Forelimb muscle (tissue), 1 donor: ENCODE data around the gene AMELX. TPM values are rescaled to one million over a fixed set of nuclear protein-coding genes. Genes with fewer than 3 reads are reported as not detected.

ENCODE experiments used
- DNase-seq: peaks from one replicate; pipeline ENCODE4 v3.0.0-alpha.2; 2013; ENCODE audit warnings: low read depth
- polyA plus RNA-seq: library from polyadenylated mRNA; unstranded; fragments of 120-200 nt; gene quantifications from one replicate; pipeline ENCODE4 v1.2.1, GENCODE V29; 2013; ENCODE audit not compliant: insufficient read length

AMELX gene
- not detected for polyA plus RNA-seq

GRCh38 chrX:11293113-11293512, at the start of gene AMELX:
Gene AMELX (plus strand): TSS chrX:11293413. CDS start chrX:11294789, 1,376 bp downstream.
- DNase-seq: no peak

- peak; percentile 53 for DNase-seq
Measured at GRCh38 chrX:11244636-11245035, 48.6 kb upstream of the AMELX start.

DNA sequence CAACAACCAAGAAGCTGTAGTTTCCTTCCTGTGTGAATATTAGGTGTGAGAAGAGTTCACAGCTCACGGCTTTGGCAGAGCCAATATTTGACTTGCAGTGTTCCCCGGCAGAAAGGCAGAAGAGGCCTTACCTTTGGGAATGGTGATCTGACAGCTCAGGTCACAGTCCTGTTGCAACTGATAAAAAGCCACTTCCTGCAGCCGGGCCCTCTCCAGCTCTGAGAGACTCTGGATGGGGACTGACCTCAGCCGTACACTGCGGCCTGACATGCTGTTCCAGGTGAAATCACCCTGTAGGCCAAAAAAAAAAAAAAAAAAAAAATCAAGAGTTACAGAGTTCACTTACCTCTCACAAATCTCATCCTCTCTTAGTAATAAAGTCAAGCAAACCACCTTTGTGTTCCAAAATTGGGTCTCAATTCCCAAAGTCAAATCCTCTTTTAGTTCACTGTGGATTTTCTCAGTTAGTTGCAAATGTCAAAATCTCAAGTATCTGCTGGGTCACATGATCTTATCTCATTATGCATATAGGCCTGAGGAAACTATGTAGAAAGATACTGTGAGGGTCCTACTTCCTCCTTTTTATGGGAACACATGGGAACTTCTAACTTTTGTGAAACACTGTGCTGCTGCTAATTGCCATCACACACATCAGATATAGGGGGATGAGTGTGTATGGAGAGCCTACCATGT, 38.6 kb upstream of the AMELX start:
- DNase-seq: no peak

- DNase-seq: no peak
Measured at GRCh38 chrX:11257290-11257689, 35.9 kb upstream of the AMELX start.

DNA sequence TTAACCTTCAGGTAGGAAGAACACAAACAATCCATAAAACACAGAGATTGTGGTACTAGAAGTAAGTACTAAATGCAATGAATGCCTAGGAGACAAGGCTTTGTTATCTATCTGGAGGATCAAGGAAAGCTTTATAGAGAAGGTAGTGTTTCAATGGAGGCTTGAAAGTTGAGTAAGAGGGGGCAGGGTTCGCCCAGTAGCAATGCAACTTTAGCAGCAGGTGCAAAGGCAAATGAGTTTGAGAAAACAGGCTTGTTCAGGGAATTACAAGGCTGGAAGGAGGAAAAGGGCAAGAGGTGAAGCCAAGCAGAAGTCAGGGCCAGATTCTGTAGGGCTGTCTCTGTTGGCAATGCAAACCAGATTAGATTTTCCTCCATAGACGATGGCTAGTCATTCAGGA, 35.5 kb upstream of the AMELX start:
- no peak for DNase-seq

DNA sequence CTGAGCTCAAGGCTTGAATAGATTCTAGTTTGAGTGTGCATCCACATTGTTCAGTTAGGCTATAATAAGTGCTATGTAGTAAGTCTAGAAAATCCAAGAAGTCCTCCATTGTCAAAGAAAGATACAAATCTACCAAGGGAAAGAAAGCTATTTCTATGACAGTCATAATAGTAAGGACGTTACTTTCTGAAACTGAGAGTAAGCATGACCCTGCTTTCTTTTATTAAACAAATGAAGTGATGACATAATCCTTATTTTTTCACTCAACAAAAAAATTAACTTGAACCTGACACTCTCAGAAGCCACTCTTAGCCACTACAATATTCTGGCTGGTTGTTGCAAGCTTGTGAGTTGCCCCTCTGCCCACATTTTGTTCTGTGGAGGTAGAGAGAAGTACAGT, 33.8 kb upstream of the AMELX start:
- DNase-seq: no peak

GRCh38 chrX:11261260-11261659, 32.0 kb upstream of the AMELX start:
- DNase-seq: no peak

- DNase-seq: no peak
Measured at GRCh38 chrX:11264925-11265324, 28.3 kb upstream of the AMELX start.

DNA sequence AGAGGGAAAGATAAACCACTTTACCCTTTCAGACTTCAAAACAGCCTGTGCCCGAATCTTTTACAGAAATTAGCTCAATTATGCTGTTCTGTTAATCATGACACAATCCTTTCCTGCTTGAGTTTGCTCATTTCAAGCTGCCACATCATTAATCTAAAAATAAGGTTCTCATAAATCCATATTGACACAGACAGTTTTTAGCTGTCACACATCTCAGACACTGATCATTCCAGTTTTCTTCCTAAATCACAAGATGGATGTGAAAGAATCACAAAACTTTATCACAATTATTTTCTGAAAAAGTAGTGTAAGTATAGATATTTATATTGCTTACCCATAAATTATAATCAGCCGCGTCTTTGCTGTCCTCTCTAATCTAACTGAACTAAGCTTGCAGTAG, 27.9 kb upstream of the AMELX start:
- DNase-seq: no peak

GRCh38 chrX:11266573-11267003, 26.6 kb upstream of the AMELX start:
- DNase-seq: no peak

- DNase-seq: no peak
Measured at GRCh38 chrX:11267425-11267824, 25.8 kb upstream of the AMELX start.

GRCh38 chrX:11269006-11269405, 24.2 kb upstream of the AMELX start:
- DNase-seq: no peak

DNA sequence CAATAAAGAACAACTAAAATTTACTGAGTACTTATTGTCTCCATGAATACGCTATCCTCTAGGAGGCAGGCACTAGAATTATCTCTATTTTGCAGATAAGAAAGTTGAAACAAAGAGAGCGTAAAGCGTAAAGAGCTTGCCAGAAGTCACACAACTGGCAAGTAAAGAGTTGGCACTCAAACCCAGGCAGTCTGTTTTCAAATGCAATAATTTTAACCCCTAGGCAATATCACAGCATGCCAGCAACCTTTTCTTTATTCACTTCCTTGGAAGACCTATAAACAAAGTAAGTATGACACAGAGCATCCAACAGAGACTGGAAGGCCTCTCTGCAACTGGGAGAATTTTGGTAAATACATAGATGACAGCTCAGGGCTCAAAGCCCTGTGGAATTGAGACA, 23.2 kb upstream of the AMELX start:
- DNase-seq: no peak

GRCh38 chrX:11272290-11272689, 20.9 kb upstream of the AMELX start:
- DNase-seq: no peak

DNA sequence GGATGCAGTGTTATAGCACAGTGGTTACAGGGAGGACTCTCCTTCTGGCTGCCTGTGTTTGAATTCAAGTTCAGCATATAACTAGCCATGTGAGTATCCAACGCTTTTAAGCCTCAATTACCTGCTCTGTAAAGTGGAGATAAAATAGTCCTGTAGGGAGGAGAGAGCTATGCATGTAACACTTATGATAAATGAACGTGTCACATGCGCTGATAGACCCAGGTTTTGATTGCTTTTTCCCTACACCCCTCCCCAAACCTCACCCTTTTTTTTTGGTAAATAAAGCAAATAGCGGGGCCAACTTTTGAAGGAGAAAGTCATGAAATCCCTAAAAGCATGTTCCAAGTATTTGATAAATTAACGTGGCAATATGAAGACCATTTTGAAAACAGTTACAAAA, 20.4 kb upstream of the AMELX start:
- DNase-seq: no peak

- no peak for DNase-seq
Measured at GRCh38 chrX:11273544-11273943, 19.7 kb upstream of the AMELX start.

GRCh38 chrX:11282043-11282442, 11.2 kb upstream of the AMELX start:
- DNase-seq: no peak

- DNase-seq: no peak
Measured at GRCh38 chrX:11285651-11286050, 7.6 kb upstream of the AMELX start.

GRCh38 chrX:11287505-11287904, 5.7 kb upstream of the AMELX start:
- no peak for DNase-seq

DNA sequence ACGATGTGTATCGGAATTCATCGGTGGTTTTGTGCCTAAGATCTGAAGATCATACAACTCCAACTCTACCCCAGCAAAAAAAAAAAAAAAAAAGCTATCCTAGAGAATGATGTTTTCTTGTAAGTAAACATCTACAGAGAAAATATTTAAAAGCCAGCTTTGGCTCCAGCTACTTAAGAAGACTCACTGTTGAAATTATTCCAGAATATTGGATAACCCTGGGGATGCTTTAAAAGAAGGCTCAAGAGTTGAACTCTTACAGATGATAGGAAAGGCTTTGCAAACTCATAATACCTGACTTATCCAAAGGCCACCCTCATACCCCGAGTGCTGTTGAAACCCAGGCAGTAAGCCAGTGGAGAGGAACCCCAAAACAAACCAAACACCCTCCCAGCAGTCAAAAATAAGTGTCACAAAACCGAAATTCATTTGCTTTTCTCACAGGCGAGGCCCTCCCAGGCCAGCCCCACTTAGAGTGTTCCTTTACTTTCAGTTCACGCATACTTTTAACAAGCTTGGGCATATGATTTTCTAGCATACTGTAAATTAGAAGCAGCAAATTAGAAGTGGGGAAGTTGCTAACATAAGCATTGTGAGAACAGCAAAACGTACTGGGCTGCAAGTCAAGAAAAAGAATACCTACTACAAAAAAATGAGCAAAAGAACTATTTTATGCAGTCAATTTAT, 2.7 kb upstream of the AMELX start:
- no peak for DNase-seq

DNA sequence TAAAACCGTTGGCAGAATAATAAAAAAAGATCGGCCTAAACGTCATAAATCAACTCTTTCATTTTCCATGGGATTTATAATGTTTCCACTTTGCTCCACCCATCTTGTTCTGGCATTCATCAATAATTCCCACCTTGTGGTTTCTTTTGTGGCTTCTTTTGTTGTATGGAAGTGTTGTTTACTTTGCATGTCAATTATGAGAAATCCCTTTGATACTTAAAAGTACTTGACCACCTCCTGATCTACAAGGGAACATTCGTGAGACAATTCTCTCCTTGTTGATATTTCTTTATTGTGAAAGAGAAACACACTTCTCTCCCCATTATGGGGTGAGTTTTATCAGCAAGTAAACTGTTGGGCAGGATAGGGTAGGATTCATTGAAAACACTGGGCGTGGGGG, 2.8 kb downstream of the AMELX start:
- DNase-seq: no peak

DNA sequence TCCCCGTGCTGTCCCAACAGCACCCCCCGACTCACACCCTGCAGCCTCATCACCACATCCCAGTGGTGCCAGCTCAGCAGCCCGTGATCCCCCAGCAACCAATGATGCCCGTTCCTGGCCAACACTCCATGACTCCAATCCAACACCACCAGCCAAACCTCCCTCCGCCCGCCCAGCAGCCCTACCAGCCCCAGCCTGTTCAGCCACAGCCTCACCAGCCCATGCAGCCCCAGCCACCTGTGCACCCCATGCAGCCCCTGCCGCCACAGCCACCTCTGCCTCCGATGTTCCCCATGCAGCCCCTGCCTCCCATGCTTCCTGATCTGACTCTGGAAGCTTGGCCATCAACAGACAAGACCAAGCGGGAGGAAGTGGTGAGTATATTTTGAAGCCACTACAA, 5.4 kb downstream of the AMELX start:
- no peak for DNase-seq

DNA sequence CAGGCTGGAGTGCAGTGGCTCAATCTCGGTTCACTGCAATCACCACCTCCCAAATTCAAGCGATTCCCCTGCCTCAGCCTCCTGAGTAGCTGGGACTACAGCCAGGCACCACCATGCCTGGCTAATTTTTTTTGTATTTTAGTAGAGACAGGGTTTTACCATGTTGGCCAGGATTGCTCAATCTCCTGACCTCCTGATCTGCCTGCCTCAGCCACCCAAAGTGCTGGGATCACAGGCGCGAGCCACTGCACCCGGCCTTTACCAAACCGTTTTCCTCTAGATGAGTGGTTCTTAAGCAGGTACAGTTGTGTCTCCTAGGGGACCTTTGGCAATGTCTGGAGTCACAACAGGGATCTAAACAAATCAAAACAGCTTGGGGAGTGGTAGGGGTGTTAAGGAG, 11.6 kb downstream of the AMELX start:
- no peak for DNase-seq

DNA sequence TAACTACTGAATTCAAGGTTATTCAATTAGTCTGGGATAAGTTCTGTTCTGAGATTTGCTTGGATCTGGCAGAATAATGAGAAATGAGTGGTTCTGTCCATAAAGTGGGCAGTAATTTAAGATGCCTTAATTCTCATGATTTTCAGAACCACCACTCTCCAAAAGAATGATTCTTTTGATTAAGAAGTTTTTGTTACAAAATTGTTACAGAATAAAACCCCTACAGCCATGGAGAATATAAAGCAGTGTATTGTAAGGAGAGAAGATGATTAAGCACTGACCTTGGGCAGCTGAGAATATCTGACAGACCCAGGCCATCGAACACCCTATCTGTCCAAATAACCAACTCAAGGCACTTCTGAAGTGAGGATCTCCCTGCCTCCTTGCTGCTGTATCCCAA, 12.4 kb downstream of the AMELX start:
- no peak for DNase-seq
